Endothelial cell of umbilical vein (primary cell): ENCODE results near the gene KCNK16. TPM values are rescaled to one million over a fixed set of nuclear protein-coding genes. Genes with fewer than 3 reads are reported as not detected.

Experiments used
- BruUV-seq: library from RNA; stranded (reverse); fragments of 400-500 nt; replicated peaks from 2 replicates; lab custom pipeline; 2021; lab: Mats Ljungman, UMichigan
- CTCF ChIA-PET: fragments of 300-600, 350-600 bp; sonication (Branson Sonifier 250); formaldehyde crosslinking; loops from one replicate; lab custom pipeline; 2021; ENCODE audit warnings: antibody characterized with exemption, inconsistent platforms; lab: Charles Lee
- POLR2A ChIA-PET: fragments of 300-600, 350-600 bp; sonication (Branson Sonifier 250); formaldehyde crosslinking; loops from one replicate; lab custom pipeline; 2021; ENCODE audit warnings: antibody characterized with exemption, inconsistent platforms; lab: Charles Lee
- DNase-seq: peaks from one replicate; pipeline ENCODE4 v3.0.0-alpha.2; 2011; ENCODE audit warnings: low read depth, low spot score
- FAIRE-seq: peaks from 2 replicates; lab custom pipeline; 2011; peaks lifted over from hg19 to GRCh38; lab: Jason Lieb, UNC
- H2AFZ ChIP-seq: 2 replicates; pipeline ENCODE4 v1.6.0; 2012; ENCODE audit warnings: low read depth, low read length, control low read depth, inconsistent platforms
- H3K27ac ChIP-seq: 2 replicates; pipeline ENCODE4 v1.5.1; 2011; ENCODE audit warnings: low read depth, mild to moderate bottlenecking, control low read depth, low read length, moderate library complexity; ENCODE audit not compliant: insufficient read depth
- H3K27me3 ChIP-seq, 2 experiments: 2 replicates each; pipeline versions ENCODE4 v1.6.0 to v1.6.1; 2011; ENCODE audit warnings: low read length in 2 of 2, mixed read lengths in 1 of 2; ENCODE audit not compliant: control insufficient read depth in 2 of 2, insufficient read depth in 2 of 2
- H3K36me3 ChIP-seq, 2 experiments: 2 replicates in 1 of 2; 3 replicates in 1 of 2; pipeline ENCODE4 v1.5.1; 2011; ENCODE audit warnings: low read length in 2 of 2, mild to moderate bottlenecking in 1 of 2, moderate library complexity in 1 of 2; ENCODE audit not compliant: control insufficient read depth in 2 of 2, insufficient read depth in 2 of 2; ENCODE audit errors: extremely low read depth in 1 of 2
- H3K4me1 ChIP-seq: 3 replicates; pipeline ENCODE4 v1.5.1; 2011; ENCODE audit warnings: mild to moderate bottlenecking, low read length; ENCODE audit not compliant: control insufficient read depth, insufficient read depth; ENCODE audit errors: extremely low read depth
- H3K4me2 ChIP-seq: 2 replicates; pipeline ENCODE4 v1.6.1; 2011; ENCODE audit warnings: low read length, control low read depth, mixed read lengths; ENCODE audit not compliant: insufficient read depth
- H3K4me3 ChIP-seq, 3 experiments: fragments of 200-600 bp in 1 of 3; sonication (generic), shearing (Covaris generic) in 1 of 3; replicated peaks in 1 of 3; 2 replicates each; pipeline ENCODE4 v1.5.1; 2011 to 2016; ENCODE audit warnings: control low read depth in 3 of 3, low read length in 3 of 3, mild to moderate bottlenecking in 2 of 3, inconsistent platforms in 1 of 3, low read depth in 1 of 3, moderate library complexity in 1 of 3; ENCODE audit not compliant: insufficient read depth in 1 of 3
- H3K79me2 ChIP-seq: 2 replicates; pipeline ENCODE4 v1.6.0; 2012; ENCODE audit warnings: low read length, inconsistent platforms; ENCODE audit not compliant: control insufficient read depth, insufficient read depth
- H3K9ac ChIP-seq: replicated peaks from 2 replicates; pipeline ENCODE3; 2011; ENCODE audit warnings: low read length, control low read depth; ENCODE audit not compliant: insufficient read depth; ENCODE audit errors: extremely low read depth
- H3K9me1 ChIP-seq: replicated peaks from 3 replicates; pipeline ENCODE4 v1.6.0; 2011; ENCODE audit warnings: mild to moderate bottlenecking, low read length; ENCODE audit not compliant: control insufficient read depth, insufficient read depth; ENCODE audit errors: extremely low read depth
- H3K9me3 ChIP-seq: replicated peaks from 2 replicates; pipeline ENCODE4 v1.5.1; 2012; ENCODE audit warnings: low read length, inconsistent platforms; ENCODE audit not compliant: control insufficient read depth, insufficient read depth
- H4K20me1 ChIP-seq: replicated peaks from 2 replicates; pipeline ENCODE3; 2011; ENCODE audit warnings: mild to moderate bottlenecking, low read length; ENCODE audit not compliant: control insufficient read depth, insufficient read depth; ENCODE audit errors: extremely low read depth
- EZH2 ChIP-seq: IDR thresholded peaks from 2 replicates; pipeline ENCODE4 v1.6.1; 2012; ENCODE audit warnings: borderline replicate concordance, low read depth, mild to moderate bottlenecking, moderate library complexity, low read length, inconsistent platforms; ENCODE audit not compliant: severe bottlenecking
- FOS ChIP-seq: IDR thresholded peaks from 2 replicates; pipeline ENCODE4 v1.6.1; 2011; ENCODE audit warnings: mild to moderate bottlenecking, low read length, moderate library complexity, borderline replicate concordance; ENCODE audit not compliant: insufficient read depth
- GATA2 ChIP-seq: IDR thresholded peaks from 2 replicates; pipeline ENCODE4 v1.7.0; 2011; ENCODE audit warnings: low read depth, mild to moderate bottlenecking, moderate library complexity, mixed read lengths, low read length; ENCODE audit not compliant: insufficient read length, insufficient read depth
- JUN ChIP-seq: IDR thresholded peaks from 2 replicates; pipeline ENCODE4 v1.6.1; 2011; ENCODE audit warnings: borderline replicate concordance, low read depth; ENCODE audit not compliant: insufficient read length, insufficient read depth
- MYC ChIP-seq: IDR thresholded peaks from one replicate; pipeline ENCODE4 v1.6.1; 2011; ENCODE audit warnings: mild to moderate bottlenecking, low read depth, low read length
- POLR2A ChIP-seq: IDR thresholded peaks from 2 replicates; pipeline ENCODE4 v1.6.1; 2012; ENCODE audit warnings: low read depth, mild to moderate bottlenecking, control low read depth, low read length
- POLR2AphosphoS5 ChIP-seq: IDR thresholded peaks from 2 replicates; pipeline ENCODE4 v1.6.1; 2012; ENCODE audit warnings: low read depth, mild to moderate bottlenecking, control low read depth, low read length, moderate library complexity; ENCODE audit not compliant: insufficient read depth
- dilution Hi-C: fragments of 300-500 bp; cut with MboI; formaldehyde crosslinking; loops from one replicate; pipeline ENCODE4 v1.15.0; 2019; ENCODE audit warnings: low sequenced_read_pairs; ENCODE audit not compliant: extremely low pct_ligation_motif_present
- intact Hi-C: fragments of 100-400 bp; cut with micrococcal nuclease; formaldehyde crosslinking; loops from one replicate; pipeline ENCODE4 v1.10.0; 2022
- polyA plus RNA-seq, 4 experiments: library from polyadenylated mRNA; depleted of rRNA in 3 of 4; stranded (reverse) in 3 of 4; unstranded in 1 of 4; fragments of >200 nt; gene quantifications; 2 replicates each; pipeline versions ENCODE4 v1.2.1 to v1.2.3, GENCODE V29; 2011 to 2012; ENCODE audit warnings: missing spikeins in 1 of 4
- total RNA-seq: library from RNA; stranded (reverse); gene quantifications from 2 replicates; pipeline ENCODE4 v1.2.3, GENCODE V29; 2021
- TF ChIP-seq, protein P1 (sequence below), 2 donors: IDR thresholded peaks; 1 replicate in 1 of 2; 2 replicates in 1 of 2; pipeline ENCODE4 v1.5.1; 2011; ENCODE audit warnings: low read length in 2 of 2, mild to moderate bottlenecking in 2 of 2, moderate library complexity in 2 of 2, control low read depth in 1 of 2, inconsistent platforms in 1 of 2, low read depth in 1 of 2; ENCODE audit not compliant: insufficient read depth in 1 of 2; ENCODE audit errors: extremely low read depth in 1 of 2
- TF ChIP-seq, protein P2 (sequence below): IDR thresholded peaks from 2 replicates; pipeline ENCODE4 v1.6.1; 2011; ENCODE audit not compliant: insufficient read depth, insufficient read length

The KCNK16 gene
- total and polyA plus RNA-seq, 2 donors (not counting 3 experiments of a cell fraction or from before 2014, with no cell fraction given): not detected

DNA sequence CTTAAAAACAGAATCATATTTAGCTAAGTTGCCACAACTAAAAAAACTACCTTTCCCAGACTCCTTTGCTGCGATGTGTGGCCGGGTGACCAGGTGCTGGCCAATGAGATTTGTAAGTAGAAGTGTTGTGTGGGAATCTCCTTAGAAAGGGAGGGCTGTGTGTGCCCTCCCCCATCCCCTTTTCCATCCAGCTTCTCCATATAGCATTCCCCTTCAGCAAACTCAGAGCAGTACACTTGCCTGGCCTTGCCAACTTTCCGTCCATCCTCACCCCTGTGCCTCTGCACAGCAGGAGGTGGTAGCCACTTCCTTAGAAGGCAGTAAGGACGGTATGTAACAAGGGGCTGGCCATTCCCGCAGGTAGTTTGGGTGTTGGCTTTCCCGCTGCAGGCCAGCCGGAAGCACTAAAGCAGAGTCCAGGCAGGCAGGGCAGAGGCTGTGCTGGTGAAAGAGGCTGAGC, 22.3 kb upstream of the KCNK16 start:
- Histone ChIP-seq H4K20me1 (no peaks in the 10 kb centered on the region), H3K9ac (no peak overlapping the region), H3K36me3 (no peaks in the 10 kb centered on the region), H3K9me1 (no peaks in the 10 kb centered on the region), H3K4me1 (no peaks in the 10 kb centered on the region), H3K4me2 (no peak overlapping the region), H3K79me2 (no peaks in the 10 kb centered on the region), H3K4me3 (no peak overlapping the region), H3K9me3 (no peaks in the 10 kb centered on the region), H3K27ac (no peak overlapping the region), H3K27me3 (peaks cover 0 to 2% of the 10 kb centered on the region in 2 experiments), H2AFZ (no peak overlapping the region)
- FAIRE-seq (no peak), DNase-seq (no peak)
- ChIA-PET POLR2A (no interaction called here), CTCF (no interaction called here)
- no TSS peak for BruUV-seq
- intact Hi-C loops (loop anchor here (5.0 to 10.0 kb wide), 2 partner anchors 1500 to 1682 kb away; no protein-coding TSS in a partner anchor), dilution Hi-C loops (no loop called here)
- no peak for TF ChIP-seq MYC
- no peak for TF ChIP-seq JUN
- no peak for TF ChIP-seq EZH2

- peaks cover 0 to 2% of the 10 kb centered on the region in 2 experiments for H3K27me3 ChIP-seq
- no peak for FAIRE-seq
- H4K20me1 ChIP-seq: no peaks in the 10 kb centered on the region
- no peak overlapping the region for H3K27ac ChIP-seq
- DNase-seq: no peak
- no TSS peak for BruUV-seq
- intact Hi-C loops: loop anchor here (10.0 kb wide), 1 partner anchor 1501 kb away; no protein-coding TSS in a partner anchor
- H3K9ac ChIP-seq: no peak overlapping the region
- H3K4me2 ChIP-seq: no peak overlapping the region
- dilution Hi-C loops: no loop called here
- H2AFZ ChIP-seq: no peak overlapping the region
- TF ChIP-seq POLR2A: no peak
- TF ChIP-seq, protein P1, sequence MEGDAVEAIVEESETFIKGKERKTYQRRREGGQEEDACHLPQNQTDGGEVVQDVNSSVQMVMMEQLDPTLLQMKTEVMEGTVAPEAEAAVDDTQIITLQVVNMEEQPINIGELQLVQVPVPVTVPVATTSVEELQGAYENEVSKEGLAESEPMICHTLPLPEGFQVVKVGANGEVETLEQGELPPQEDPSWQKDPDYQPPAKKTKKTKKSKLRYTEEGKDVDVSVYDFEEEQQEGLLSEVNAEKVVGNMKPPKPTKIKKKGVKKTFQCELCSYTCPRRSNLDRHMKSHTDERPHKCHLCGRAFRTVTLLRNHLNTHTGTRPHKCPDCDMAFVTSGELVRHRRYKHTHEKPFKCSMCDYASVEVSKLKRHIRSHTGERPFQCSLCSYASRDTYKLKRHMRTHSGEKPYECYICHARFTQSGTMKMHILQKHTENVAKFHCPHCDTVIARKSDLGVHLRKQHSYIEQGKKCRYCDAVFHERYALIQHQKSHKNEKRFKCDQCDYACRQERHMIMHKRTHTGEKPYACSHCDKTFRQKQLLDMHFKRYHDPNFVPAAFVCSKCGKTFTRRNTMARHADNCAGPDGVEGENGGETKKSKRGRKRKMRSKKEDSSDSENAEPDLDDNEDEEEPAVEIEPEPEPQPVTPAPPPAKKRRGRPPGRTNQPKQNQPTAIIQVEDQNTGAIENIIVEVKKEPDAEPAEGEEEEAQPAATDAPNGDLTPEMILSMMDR (IDR thresholded peaks at IDR 0.05; ENCODE audit: extremely low read depth in 1 of 2, insufficient read depth in 1 of 2, low read depth in 1 of 2, low read length in 2 of 2): no peak
- no peak for TF ChIP-seq FOS
- no peak for TF ChIP-seq EZH2
- no peak for TF ChIP-seq MYC
- TF ChIP-seq, protein P2, sequence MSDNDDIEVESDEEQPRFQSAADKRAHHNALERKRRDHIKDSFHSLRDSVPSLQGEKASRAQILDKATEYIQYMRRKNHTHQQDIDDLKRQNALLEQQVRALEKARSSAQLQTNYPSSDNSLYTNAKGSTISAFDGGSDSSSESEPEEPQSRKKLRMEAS: no peak
- no peak for TF ChIP-seq GATA2
- no peak for TF ChIP-seq POLR2AphosphoS5
- no peak for TF ChIP-seq JUN
- no peaks in the 10 kb centered on the region for H3K79me2 ChIP-seq
- no peaks in the 10 kb centered on the region for H3K9me3 ChIP-seq
- H3K36me3 ChIP-seq: no peaks in the 10 kb centered on the region
- ChIA-PET CTCF (no interaction called here), POLR2A (no interaction called here)
- H3K4me3 ChIP-seq: no peak overlapping the region
- no peaks in the 10 kb centered on the region for H3K4me1 ChIP-seq
- H3K9me1 ChIP-seq: no peaks in the 10 kb centered on the region
Measured at GRCh38 chr6:39343396-39343870, 20.9 kb upstream of the KCNK16 start.
